Measurements from ENCODE around the gene EPSTI1. TPM values are rescaled to one million over a fixed set of nuclear protein-coding genes. Genes with fewer than 3 reads are reported as not detected.

Gene EPSTI1
- total and polyA plus RNA-seq, 7 donors, result 0.82 to 2.6 (median 1.4) TPM

DNA sequence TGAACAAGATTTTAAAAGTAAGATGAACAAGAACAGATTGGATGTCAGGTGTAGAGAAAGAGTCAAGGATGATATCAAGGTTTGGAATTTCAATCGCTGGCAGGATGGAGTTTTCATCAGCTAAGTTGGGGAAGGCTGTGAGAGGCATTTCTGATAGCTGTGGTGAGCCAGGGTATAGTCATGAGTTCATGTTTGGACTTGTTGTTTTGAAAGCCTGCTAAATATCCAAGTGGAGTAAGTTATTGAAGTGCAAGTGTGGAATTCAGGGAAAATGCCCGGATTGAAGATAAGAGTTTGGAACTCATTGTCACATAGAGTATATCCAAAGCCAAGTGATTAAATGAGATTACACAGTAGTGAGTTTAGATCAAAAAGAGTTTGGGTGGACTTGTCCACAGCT lies 11.0 kb upstream of the EPSTI1 start:
- H3K4me3 ChIP-seq, result no peak overlapping the region
- DNase-seq (no peak), ATAC-seq (no peak)
- 68 to 85% (median 71%) methylated on average over 2 of the region's 2 CpGs for WGBS, 3 donors
- intact Hi-C loops (cut with DNase I), result no loop called here
- H3K9me3 ChIP-seq, result no peaks in the 10 kb centered on the region
- H3K27ac ChIP-seq, result no peak overlapping the region
- TF ChIP-seq, protein P1, sequence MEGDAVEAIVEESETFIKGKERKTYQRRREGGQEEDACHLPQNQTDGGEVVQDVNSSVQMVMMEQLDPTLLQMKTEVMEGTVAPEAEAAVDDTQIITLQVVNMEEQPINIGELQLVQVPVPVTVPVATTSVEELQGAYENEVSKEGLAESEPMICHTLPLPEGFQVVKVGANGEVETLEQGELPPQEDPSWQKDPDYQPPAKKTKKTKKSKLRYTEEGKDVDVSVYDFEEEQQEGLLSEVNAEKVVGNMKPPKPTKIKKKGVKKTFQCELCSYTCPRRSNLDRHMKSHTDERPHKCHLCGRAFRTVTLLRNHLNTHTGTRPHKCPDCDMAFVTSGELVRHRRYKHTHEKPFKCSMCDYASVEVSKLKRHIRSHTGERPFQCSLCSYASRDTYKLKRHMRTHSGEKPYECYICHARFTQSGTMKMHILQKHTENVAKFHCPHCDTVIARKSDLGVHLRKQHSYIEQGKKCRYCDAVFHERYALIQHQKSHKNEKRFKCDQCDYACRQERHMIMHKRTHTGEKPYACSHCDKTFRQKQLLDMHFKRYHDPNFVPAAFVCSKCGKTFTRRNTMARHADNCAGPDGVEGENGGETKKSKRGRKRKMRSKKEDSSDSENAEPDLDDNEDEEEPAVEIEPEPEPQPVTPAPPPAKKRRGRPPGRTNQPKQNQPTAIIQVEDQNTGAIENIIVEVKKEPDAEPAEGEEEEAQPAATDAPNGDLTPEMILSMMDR (IDR thresholded peaks at IDR 0.05), result no peak
- no peaks in the 10 kb centered on the region for H3K4me1 ChIP-seq
- H3K36me3 ChIP-seq (ENCODE audit: insufficient read depth in 1 of 2, low read depth in 1 of 2), result no peaks in the 10 kb centered on the region
- no peaks in the 10 kb centered on the region for H3K27me3 ChIP-seq (ENCODE audit: insufficient read depth in 3 of 3, low read length in 2 of 3)

DNA sequence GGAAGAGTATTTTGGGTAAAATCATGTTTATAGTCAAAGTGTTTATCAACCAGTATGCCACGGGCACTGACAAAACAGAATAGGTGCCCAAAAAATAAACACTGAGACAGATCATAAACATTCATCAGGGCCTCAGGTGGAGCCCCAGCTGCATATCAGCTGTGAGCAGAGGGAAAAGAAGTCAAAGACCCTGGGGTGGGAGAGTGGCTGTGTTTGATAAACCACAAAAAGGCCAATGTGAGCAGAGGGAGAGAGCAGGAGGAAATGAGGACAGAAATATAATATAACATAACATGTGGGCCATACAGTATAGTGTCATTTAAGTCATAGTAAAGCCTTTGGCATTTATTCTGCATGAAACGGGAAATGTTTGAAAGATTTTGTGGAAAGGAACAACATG lies 10.0 kb upstream of the EPSTI1 start:
- no peak overlapping the region for H3K27ac ChIP-seq
- DNase-seq, result no peak
- no peak overlapping the region for H3K4me3 ChIP-seq
- H3K4me1 ChIP-seq, result no peaks in the 10 kb centered on the region
- H3K36me3 ChIP-seq (ENCODE audit: insufficient read depth in 1 of 2, low read depth in 1 of 2), result no peaks in the 10 kb centered on the region
- H3K9me3 ChIP-seq, result no peaks in the 10 kb centered on the region
- H3K27me3 ChIP-seq (ENCODE audit: insufficient read depth in 3 of 3, low read length in 2 of 3), result no peaks in the 10 kb centered on the region
- TF ChIP-seq, protein P1 (IDR thresholded peaks at IDR 0.05), result no peak
- intact Hi-C loops (cut with DNase I), result no loop called here
- no peak for ATAC-seq
- WGBS, 3 donors, result 90 to 91% (median 90%) methylated on average over 2 of the region's 2 CpGs

DNA sequence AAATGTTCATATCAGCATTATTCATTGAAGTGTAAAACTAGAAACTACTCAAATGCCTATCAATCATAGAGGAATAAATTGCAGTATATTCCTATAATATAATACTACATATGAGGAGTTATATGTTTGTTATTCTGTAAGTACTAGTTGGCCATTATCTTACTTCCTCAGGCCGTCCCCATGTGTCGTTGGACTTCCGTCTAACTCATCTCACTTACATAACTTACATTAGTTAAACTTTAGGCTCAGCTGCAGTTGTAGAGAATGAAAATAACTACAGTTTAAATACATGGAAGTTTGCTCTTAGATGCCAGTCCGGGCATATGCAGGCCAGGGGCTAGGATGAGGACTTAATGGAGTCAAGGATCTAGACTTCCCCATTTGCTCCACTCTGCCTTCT lies 8.6 kb upstream of the EPSTI1 start:
- no peaks in the 10 kb centered on the region for H3K36me3 ChIP-seq (ENCODE audit: insufficient read depth in 1 of 2, low read depth in 1 of 2)
- DNase-seq (no peak), ATAC-seq (no peak)
- H3K4me3 ChIP-seq, result no peak overlapping the region
- TF ChIP-seq, protein P1 (IDR thresholded peaks at IDR 0.05), result no peak
- intact Hi-C loops (cut with DNase I), result no loop called here
- H3K27me3 ChIP-seq (ENCODE audit: insufficient read depth in 3 of 3, low read length in 2 of 3), result no peaks in the 10 kb centered on the region
- H3K9me3 ChIP-seq, result no peaks in the 10 kb centered on the region
- 64 to 77% (median 66%) methylated on average over 4 of the region's 4 CpGs for WGBS, 3 donors
- H3K27ac ChIP-seq, result no peak overlapping the region
- no peaks in the 10 kb centered on the region for H3K4me1 ChIP-seq

DNA sequence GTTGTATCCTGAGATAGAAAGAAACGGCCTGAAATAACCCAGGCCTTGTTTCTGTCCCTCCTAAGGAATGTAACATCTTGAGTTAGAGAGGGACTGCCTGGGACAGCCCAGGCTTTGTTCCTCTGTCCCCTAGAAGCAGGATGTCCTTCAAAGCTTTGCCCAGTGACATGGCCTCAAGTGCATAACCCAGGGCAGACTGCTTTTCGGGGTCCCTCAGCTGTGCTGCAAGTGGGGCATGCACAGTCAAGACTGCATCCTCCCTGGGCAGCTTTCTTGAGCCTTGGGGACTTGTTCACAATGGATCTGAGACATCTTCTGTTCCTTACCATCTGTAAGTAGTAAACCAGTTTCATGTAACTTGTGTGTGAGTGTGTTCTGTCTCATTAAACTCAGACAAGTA lies 7.5 kb upstream of the EPSTI1 start:
- DNase-seq (no peak), ATAC-seq (no peak)
- TF ChIP-seq, protein P1 (IDR thresholded peaks at IDR 0.05), result no peak
- 79 to 82% (median 80%) methylated on average over 2 of the region's 2 CpGs for WGBS, 3 donors
- Histone ChIP-seq H3K36me3 (ENCODE audit: insufficient read depth in 1 of 2, low read depth in 1 of 2) (no peaks in the 10 kb centered on the region), H3K4me3 (no peak overlapping the region), H3K27ac (no peak overlapping the region), H3K9me3 (no peaks in the 10 kb centered on the region), H3K27me3 (ENCODE audit: insufficient read depth in 3 of 3, low read length in 2 of 3) (no peaks in the 10 kb centered on the region), H3K4me1 (no peaks in the 10 kb centered on the region)
- intact Hi-C loops (cut with DNase I), result no loop called here

DNA sequence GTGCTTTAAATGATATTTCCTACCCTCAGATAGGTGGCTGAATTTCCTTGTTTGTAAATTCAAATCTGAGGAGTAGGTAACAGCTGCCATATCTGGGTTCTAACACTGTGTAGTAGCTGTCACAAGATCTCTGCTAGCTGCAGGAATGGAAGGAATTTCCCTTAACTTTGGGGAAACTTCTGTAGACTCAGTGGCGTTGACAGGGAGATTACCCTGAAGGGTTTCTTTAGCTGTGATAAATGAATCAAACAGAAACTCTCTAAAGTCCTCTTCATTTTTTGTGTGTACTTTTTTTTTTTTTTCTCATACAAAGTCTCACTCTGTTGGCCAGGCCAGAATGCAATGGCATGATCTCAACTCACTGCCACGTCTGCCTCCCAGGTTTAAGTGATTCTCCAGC lies 5.3 kb upstream of the EPSTI1 start:
- intact Hi-C loops (cut with DNase I), result no loop called here
- Histone ChIP-seq H3K9me3 (no peaks in the 10 kb centered on the region), H3K4me3 (no peak overlapping the region), H3K36me3 (ENCODE audit: insufficient read depth in 1 of 2, low read depth in 1 of 2) (no peaks in the 10 kb centered on the region), H3K4me1 (peaks cover 5% of the 10 kb centered on the region), H3K27me3 (ENCODE audit: insufficient read depth in 3 of 3, low read length in 2 of 3) (no peaks in the 10 kb centered on the region), H3K27ac (no peak overlapping the region)
- DNase-seq, result no peak
- no peak for ATAC-seq
- 86 to 89% (median 89%) methylated on average over 2 of the region's 2 CpGs for WGBS, 3 donors
- TF ChIP-seq, protein P1 (IDR thresholded peaks at IDR 0.05), result no peak

Data from psoas muscle (tissue), 8 donors.